Activated naive CD8-positive, alpha-beta T cell treated with anti-CD3 and anti-CD28 coated beads, Interleukin-2, amount 50 U/mL, for 16 hours (primary cell): ENCODE data around the gene SDF4.
A peak's percentile ranks its signal among the peaks of the same experiment; 100 is the strongest.
"Not testable (repeated sequence)": the region's sequence is repeated elsewhere in the genome, so short reads cannot be mapped to it uniquely, and the experiment has no call there.

ENCODE experiments used
- DNase-seq: peaks from one replicate; pipeline ENCODE4 v3.0.0-alpha.2; 2020; ENCODE audit warnings: low read depth, low spot score

SDF4 gene

DNA sequence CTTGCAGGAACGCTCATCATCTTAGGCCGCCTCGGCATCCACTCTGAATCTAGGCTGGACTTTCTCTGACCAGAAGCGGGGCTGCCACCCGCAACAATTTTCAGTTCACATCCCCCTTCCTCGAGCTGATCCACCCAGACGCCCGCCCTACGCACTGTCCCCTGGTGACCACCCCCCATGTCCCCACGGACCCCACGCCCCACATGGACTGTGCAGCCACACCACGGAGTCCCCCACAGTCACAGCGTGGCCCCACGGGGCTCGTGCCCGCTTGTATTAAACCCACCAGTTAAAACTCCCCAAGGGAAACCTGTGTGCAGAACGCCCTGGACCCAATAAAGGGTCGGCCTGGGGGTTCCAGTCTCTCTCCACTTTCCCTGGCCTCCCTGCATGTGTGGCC lies 27.7 kb upstream of the SDF4 start:
- DNase-seq: no peak

DNA sequence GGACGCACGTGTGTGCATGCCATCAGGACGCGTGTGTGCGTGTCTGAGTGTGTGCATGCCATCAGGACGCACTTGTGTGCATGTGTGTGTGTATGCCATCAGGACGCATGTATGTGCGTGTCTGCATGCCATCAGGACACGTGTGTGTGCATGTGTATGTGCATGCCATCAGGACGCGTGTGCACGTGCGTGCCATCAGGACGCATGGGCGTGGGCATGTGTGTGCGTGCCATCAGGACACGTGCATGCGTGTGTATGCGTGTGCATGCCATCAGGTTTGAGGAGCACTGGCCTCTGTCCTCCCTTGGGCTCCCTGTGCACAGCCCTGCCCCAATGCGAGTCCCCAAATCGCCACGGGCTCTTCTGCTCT lies 27.3 kb upstream of the SDF4 start:
- no peak for DNase-seq

DNA sequence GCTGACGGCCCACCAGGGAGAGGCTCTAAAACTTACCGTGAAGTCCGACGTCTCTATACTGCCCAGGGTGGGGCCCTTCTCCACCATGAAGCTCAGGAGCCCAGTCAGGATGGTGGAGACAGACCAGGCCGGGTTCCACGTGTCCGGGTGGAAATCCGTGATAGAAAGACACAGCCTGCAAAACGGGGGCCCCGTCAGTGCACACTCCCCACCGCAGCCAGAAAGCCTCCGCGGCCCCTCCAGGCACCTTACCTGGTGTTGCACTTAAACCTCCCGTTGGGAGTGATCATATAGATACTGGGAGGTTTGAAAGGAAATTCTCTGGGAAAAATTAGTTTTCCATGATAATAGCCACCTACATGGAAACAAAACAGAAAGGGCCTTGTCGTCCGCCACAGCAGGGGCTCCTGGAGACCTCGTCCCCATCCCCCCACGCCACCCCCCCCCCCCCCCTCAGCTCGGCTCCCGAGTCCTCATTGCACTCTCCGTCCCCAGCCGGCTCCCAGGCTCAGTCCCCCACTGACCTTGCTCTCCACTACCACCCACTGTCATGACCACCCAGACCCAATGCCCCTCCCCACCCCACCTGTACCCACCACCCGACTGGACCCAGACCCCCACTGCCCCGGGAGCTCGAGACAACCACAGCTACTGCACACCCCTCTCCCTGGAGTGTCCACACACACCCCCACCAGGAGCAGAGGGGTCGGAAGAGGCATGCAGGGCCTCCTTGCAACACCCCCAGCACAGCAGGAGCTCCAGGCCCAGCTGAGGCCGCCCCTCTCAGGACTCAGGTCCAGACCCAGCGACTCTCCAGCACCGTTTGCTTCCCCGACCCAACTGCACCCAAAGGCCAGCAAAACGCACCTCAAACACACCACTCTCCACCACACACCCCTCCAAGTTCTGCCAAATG lies 25.4 kb upstream of the SDF4 start:
- no peak for DNase-seq

DNA sequence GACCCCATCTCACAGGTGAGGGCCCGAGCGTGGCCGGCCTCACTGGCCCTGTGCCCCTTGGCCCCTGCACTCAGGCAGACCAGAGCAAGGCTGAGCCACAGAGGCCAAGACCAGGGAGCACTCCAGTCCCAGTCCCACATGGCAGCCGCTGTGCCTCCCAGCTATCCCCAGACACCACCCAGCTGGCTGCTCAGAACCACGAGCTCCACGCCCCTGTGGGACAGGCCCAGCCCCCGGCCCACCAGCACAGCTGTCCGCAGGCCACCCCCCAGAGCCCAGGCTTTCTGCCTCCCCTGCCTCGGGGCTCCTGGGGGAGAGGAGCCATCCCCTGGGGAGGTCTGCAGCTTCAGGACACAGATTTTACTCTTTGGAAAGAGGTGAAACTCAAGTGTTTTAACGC lies 23.8 kb upstream of the SDF4 start:
- DNase-seq: no peak

DNA sequence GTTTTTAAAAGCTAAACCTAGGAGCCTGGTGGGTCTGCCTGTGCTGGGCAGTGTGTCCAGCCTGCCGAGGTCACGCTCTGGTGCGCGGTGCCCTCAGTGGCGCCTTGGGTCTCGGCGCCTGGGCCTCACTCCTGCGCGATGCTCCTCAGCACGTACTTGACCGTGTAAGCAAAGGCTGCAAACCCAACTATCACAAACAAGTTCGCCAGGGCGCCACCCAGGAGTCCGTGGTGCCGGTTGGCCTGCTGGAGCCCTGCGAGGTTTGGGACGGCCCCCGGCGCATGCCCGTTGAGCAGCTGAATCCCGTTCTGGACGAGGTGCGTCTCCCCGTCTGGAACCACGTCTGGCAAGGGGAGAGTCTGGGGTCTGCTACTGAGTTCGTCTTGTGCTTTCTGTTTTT lies 23.3 kb upstream of the SDF4 start:
- no peak for DNase-seq

DNA sequence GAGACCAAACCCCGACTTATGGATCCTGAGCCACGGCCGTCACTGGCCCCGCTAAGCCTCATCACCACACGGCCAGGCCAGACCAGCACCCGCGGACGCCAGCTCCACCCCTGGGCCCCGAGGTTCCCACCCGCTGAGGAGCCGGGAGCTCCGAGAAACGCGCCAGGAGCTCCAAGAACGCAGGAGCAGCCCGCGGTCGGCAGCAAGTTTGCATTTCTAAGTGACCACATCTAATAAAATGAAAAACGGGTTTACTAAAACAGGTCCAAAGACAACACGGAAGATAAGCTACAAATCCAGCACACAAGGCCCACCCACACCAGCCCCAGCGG lies 22.8 kb upstream of the SDF4 start:
- no peak for DNase-seq

- no peak for DNase-seq
Measured at GRCh38 chr1:1253972-1254666, 22.3 kb upstream of the SDF4 start.

DNA sequence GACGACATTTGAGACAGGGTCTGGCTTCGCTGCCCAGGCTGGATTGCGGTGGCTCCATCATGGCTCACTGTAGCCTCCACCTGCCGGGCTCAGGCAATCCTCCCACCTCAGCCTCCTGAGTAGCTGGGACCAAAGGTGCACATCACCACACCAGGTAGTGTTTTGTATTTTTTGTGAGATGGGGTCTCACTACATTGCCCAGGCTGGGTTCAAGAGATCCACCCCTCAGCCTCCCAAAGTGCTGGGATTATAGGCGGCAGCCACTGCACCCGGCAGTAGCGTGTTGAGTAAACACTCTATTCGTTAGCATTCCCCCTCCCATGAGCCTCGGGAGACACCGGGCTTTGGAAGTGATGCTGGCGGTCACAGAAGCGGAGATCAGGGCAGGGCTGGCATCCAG lies 21.5 kb upstream of the SDF4 start:
- no peak for DNase-seq

DNA sequence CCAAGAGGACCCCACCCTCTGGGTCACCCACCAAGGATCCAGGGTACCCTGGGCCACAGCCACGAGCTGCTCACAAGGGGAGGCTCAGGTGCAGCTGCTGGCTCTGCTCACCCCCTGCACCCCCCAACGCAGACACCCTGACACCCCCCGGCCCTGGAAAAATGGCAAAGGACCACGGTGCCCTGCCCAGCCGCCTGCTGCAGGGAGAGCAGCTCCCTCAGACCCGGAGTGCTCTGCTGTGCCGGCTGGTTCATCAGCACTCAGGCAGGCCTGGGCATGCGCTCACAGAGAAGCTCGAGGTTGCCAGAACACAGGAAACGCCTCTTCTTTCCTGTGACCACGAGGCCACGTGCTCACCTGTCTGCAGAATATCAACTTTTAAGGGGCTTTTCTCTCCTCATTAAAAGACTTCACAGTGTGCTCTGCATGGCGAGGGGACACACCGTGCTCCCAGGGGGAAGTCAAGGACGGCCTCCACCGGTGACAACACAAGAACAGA lies 19.0 kb upstream of the SDF4 start:
- DNase-seq: peak; percentile 31

DNA sequence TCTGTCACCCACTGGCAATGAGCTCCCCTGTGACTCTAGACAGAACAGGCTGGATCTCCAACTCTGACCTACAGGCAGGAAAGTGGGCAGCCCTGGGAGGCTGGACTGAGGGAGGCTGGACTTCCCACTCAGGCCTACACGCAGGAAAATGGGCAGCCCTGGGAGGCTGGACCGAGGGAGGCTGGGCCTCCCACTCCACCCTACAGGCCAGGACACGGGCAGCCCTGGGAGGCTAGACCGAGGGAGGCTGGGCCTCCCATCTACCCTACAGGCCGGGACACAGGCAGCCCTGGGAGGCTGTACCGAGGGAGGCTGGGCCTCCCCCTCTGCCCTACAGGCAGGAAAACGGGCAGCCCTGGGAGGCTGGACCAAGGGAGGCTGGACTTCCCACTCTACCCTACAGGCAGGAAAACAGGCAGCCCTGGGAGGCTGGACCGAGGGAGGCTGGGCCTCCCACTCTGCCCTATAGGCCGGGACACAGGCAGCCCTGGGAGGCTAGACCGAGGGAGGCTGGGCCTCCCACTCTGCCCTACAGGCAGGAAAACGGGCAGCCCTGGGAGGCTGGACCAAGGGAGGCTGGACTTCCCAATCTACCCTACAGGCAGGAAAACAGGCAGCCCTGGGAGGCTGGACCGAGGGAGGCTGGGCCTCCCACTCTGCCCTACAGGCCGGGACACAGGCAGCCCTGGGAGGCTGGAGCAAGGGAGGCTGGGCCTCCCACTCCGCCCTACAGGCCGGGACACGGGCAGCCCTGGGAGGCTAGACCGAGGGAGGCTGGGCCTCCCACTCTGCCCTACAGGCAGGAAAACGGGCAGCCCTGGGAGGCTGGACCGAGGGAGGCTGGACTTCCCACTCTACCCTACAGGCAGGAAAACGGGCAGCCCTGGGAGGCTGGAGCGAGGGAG lies 16.5 kb upstream of the SDF4 start:
- not testable (repeated sequence) for DNase-seq

GRCh38 chr1:1247341-1247913 lies 15.6 kb upstream of the SDF4 start:
- DNase-seq: no peak

DNA sequence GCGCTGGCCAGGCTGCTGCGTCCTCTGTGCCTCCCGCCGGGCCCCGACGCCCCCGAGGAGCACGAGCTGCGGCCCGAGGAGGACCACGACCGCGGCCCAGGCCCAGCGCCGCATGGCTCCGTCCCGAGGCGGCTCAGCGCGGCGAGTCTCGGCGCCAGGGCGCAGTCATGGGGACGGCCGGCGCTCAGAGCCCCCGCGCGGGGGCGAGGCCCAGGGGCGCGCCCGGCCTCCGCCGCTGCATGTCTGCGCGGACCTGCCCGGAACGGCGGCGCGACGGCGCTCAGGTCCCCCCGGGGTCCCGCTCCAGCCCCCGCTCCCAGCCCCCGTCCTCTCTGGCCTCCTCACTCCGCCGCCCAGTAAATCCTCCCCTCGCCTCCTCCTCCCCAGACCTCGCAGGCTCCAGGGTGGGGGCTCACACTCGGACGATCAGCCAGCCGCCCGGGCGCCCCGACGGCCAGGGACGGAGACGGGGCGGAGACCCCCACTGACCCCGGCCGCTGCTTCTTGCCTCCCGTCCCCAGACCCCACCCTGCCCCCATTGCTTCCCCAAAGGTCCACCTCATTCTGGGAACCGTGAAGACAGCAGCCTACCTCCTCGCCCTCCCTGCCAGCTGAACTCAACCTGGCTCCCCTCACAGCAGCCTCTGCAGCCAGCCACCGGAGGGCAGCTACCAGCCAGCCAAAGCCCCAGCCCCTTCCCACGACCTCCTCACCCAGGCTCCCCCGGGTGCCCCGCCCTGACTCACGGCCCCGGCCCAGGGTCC lies 15.0 kb upstream of the SDF4 start, which contains the start of gene C1QTNF12:
Gene C1QTNF12 (minus strand): TSS at position 146 of the 764 bp plus-strand sequence. CDS start 32 bp downstream, at position 114.
- no peak for DNase-seq

GRCh38 chr1:1245817-1246576 lies 14.2 kb upstream of the SDF4 start:
- DNase-seq: no peak

GRCh38 chr1:1245178-1245816 lies 13.5 kb upstream of the SDF4 start:
- DNase-seq: no peak

- DNase-seq: no peak
Measured at GRCh38 chr1:1244192-1244811, 12.5 kb upstream of the SDF4 start.

DNA sequence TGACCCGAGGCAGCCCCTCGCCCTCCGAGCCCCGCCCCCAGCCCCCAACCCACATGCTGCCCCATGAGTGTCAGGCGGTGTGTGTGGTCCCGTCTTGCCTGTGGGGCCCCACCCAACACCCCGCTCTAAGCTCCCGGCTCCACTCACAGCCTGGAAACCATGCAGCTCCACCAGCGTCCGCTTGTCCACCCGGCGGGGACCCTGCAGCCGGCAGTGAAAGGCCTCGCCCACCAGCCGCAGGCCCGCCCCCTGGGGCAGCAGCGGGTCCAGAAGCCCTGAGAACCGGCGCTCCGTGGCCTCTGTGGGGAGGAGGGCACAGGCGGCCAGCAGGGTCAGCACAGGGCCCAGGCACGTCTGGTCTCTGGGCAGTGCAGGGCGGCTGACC lies 12.0 kb upstream of the SDF4 start:
- DNase-seq: no peak

- DNase-seq: no peak
Measured at GRCh38 chr1:1243266-1243660, 11.5 kb upstream of the SDF4 start.

DNA sequence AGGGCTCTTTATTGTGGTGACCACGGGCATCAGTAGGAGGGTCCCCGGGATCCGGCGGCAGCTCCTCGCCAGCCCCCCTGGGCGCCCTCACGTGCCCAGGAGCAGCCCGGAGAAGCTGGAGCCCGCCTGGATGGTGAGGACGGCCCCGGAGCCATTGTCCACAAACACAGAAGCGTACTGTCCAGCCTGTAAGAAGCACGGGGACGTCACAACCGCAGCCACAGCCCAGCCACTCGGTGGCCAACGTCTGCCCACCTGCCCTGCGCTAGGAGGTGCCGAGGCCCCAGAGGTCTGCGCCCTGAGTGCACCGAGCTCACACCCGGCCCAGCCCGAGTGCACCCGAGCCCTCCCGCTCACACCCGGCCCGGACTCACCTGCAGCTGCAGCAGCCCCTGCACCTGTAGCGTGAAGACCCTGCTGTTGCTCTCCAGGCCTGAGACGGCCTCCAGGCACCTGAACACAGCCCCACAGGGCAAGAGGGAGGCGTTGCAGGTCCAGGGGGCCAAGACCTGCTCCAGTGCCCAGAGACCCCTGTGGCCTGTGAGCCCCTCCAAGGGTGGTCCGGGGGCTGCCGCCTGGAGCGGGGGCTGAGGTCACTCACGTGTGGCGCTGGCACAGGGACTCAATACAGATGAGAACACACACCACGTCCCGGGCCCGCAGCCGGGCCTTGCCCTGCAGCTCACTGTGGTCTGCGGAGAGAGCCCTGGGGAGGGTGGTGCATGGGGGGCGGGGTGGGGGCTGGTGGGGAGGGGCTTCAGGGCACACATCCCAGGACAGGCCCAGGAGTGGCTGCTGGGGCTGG lies 10.9 kb upstream of the SDF4 start:
- DNase-seq: no peak
